HepG2 (cell line): ENCODE results near the gene RNF114. TPM values are rescaled to one million over a fixed set of nuclear protein-coding genes. Genes with fewer than 3 reads are reported as not detected.

Source experiments
- FOXP1 ChIP-seq, 2 experiments: fragments of 450-650 bp in 1 of 2; IDR thresholded peaks; 2 replicates each; pipeline ENCODE4 v1.6.1; 2017 to 2018; ENCODE audit warnings: antibody characterized with exemption in 1 of 2
- HOXD1 ChIP-seq: sonication (generic); formaldehyde crosslinking; IDR thresholded peaks from 2 replicates; pipeline ENCODE4 v1.5.0; 2020; ENCODE audit warnings: missing genetic modification reagents
- KMT2A ChIP-seq: sonication (generic); formaldehyde crosslinking; IDR thresholded peaks from 2 replicates; pipeline ENCODE4 v1.4.0; 2020; ENCODE audit warnings: missing genetic modification reagents
- NFAT5 ChIP-seq: sonication (generic); formaldehyde crosslinking; IDR thresholded peaks from 2 replicates; pipeline ENCODE4 v1.4.0; 2020; ENCODE audit warnings: missing genetic modification reagents
- NFYB ChIP-seq: sonication (generic); formaldehyde crosslinking; IDR thresholded peaks from 2 replicates; pipeline ENCODE4 v1.4.0; 2020; ENCODE audit warnings: missing genetic modification reagents
- SNAPC4 ChIP-seq: sonication (generic); formaldehyde crosslinking; IDR thresholded peaks from 2 replicates; pipeline ENCODE4 v1.4.0; 2020; ENCODE audit warnings: mild to moderate bottlenecking, missing genetic modification reagents
- SYNCRIP ChIP-seq: fragments of 200-400 bp; formaldehyde crosslinking; IDR thresholded peaks from 2 replicates; pipeline ENCODE4 v1.6.1; 2018; ENCODE audit warnings: mild to moderate bottlenecking, low read depth, low read length; ENCODE audit not compliant: insufficient read depth
- ZBTB33 ChIP-seq: sonication (generic); formaldehyde crosslinking; IDR thresholded peaks from 2 replicates; pipeline ENCODE4 v1.4.0; 2020; ENCODE audit warnings: missing genetic modification reagents
- ZNF33B ChIP-seq: sonication (generic); formaldehyde crosslinking; IDR thresholded peaks from 2 replicates; pipeline ENCODE4 v1.5.1; 2020; ENCODE audit warnings: mild to moderate bottlenecking, missing genetic modification reagents
- ZNF513 ChIP-seq: sonication (generic); formaldehyde crosslinking; conservative IDR thresholded peaks from 2 replicates; pipeline ENCODE4 v1.5.0; 2020; ENCODE audit warnings: missing genetic modification reagents
- polyA plus RNA-seq, 8 experiments: library from polyadenylated mRNA; depleted of rRNA in 3 of 8; stranded (reverse) in 7 of 8; unstranded in 1 of 8; fragments of >200 nt; fragmentation: Illumina TruSeq in 4 of 8; extraction: Trizol in 4 of 8; gene quantifications; 2 replicates each; pipeline versions ENCODE4 v1.2.1 to v1.2.3, GENCODE V29; 2011 to 2016; ENCODE audit warnings: low read depth in 4 of 8, missing spikeins in 1 of 8, mixed read lengths in 1 of 8; ENCODE audit not compliant: insufficient read depth in 1 of 8
- total RNA-seq, 5 experiments: library from RNA; depleted of rRNA; stranded (reverse); fragments of >200 nt; fragmentation: Illumina TruSeq; extraction: Trizol; gene quantifications; 2 replicates each; pipeline ENCODE4 v1.2.3, GENCODE V29; 2016; ENCODE audit warnings: low read depth in 1 of 5

The RNF114 gene
- total and polyA plus RNA-seq, 2 of the 13 experiments (the other 11 are each of a cell fraction or from before 2014, with no cell fraction given): 119 to 126 TPM

GRCh38 chr20:49979030-49979832 lies 43.0 kb downstream of the RNF114 start (continued):
- TF ChIP-seq SNAPC4 (CRISPR knock-in tag) (peak; percentile 58; the same call in 1 of the 2 replicates), ZBTB33 (CRISPR knock-in tag) (peak; percentile 69), FOXP1 (IDR thresholded peaks at IDR 0.05) (no peak), FOXP1 (CRISPR knock-in tag; IDR thresholded peaks at IDR 0.05) (peak; percentile 17; the same call in 1 of the 2 replicates), ZNF513 (CRISPR knock-in tag) (peak; percentile 97), KMT2A (CRISPR knock-in tag) (peak; percentile 76; the same call in 1 of the 2 replicates), SYNCRIP (no peak), NFYB (CRISPR knock-in tag) (no peak), ZNF33B (CRISPR knock-in tag) (no peak), HOXD1 (CRISPR knock-in tag) (peak; percentile 91), NFAT5 (CRISPR knock-in tag) (peak; percentile 91)
